Gastroesophageal sphincter (tissue), 3 donors: ENCODE data around the gene CEACAM5.

Experiments
- CTCF ChIP-seq, 4 experiments: fragments of 200-600 bp in 2 of 4; fragments of 450-650 bp in 2 of 4; sonication (generic) in 1 of 4; IDR thresholded peaks; one replicate each; pipeline ENCODE4 v1.5.1; 2017 to 2019; ENCODE audit warnings: antibody characterized with exemption in 4 of 4, mild to moderate bottlenecking in 2 of 4, moderate library complexity in 2 of 4
- POLR2A ChIP-seq, 2 donors: fragments of 450-650 bp; IDR thresholded peaks; one replicate each; pipeline ENCODE4 v1.6.1; 2017; ENCODE audit warnings: antibody characterized with exemption in 2 of 2, mild to moderate bottlenecking in 2 of 2, moderate library complexity in 1 of 2

GRCh38 chr19:41720103-41720502, 11.7 kb downstream of the CEACAM5 start:
- TF ChIP-seq CTCF (IDR thresholded peaks at IDR 0.05) (no peak), POLR2A (IDR thresholded peaks at IDR 0.05) (no peak)
